ENCODE data around the gene SNRPA1. TPM values are rescaled to one million over a fixed set of nuclear protein-coding genes. Genes with fewer than 3 reads are reported as not detected.

Gene SNRPA1
- total and polyA plus RNA-seq, 2 of the 13 experiments (the other 11 are each of a cell fraction or from before 2014, with no cell fraction given), result 41.2 to 108 TPM

DNA sequence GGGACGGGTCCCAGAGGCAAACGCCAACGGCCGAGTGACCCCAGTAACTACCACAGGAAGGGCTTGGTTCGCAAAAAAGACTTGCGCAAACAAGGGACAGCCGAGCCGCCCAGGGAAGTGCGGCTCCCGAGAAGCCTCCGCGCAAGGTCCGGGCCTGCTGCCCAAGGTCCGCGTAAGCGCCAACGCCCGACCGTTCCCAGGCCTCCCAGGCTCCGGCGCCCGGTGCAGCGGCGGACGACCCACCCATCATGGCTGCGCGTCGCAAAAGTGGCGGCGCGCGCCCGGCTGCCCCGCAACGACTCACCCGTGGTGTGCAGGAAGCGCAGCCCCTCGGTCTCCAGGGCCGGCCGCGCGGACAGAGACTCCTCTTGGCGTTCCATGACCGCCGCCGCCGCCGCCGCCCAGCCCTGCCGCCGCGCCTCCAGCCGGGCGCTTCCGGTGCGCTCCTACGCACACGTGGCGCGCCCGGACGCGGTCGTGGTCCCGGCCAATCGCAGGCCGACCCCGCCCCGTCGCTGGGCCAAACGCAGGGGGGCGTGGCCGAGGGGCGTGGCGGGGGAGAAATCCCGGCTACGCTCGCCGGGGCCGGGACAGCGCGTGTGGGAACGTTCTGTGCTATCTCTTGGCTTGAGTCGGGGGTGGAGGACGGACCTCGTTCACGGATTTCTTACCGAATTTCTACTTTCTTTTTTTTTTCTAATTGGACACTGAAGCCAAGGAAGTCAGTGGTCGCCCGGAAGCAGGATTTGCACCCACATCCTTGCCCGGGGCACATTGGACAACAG is 17.8 kb downstream of the SNRPA1 start, which contains the start of gene SELENOS (continued):
- TF ChIP-seq, protein P1, sequence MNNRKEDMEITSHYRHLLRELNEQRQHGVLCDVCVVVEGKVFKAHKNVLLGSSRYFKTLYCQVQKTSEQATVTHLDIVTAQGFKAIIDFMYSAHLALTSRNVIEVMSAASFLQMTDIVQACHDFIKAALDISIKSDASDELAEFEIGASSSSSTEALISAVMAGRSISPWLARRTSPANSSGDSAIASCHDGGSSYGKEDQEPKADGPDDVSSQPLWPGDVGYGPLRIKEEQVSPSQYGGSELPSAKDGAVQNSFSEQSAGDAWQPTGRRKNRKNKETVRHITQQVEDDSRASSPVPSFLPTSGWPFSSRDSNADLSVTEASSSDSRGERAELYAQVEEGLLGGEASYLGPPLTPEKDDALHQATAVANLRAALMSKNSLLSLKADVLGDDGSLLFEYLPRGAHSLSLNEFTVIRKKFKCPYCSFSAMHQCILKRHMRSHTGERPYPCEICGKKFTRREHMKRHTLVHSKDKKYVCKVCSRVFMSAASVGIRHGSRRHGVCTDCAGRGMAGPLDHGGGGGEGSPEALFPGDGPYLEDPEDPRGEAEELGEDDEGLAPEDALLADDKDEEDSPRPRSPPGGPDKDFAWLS (CRISPR knock-in tag; IDR thresholded peaks at IDR 0.05; ENCODE audit: borderline replicate concordance), result no peak
- TF ChIP-seq ZNF354B (CRISPR knock-in tag; IDR thresholded peaks at IDR 0.05) (no peak), ZSCAN25 (CRISPR knock-in tag; IDR thresholded peaks at IDR 0.05) (no peak), FOXM1 (CRISPR knock-in tag; IDR thresholded peaks at IDR 0.05) (0 out of 2 replicates have a peak, but pooled peaks have one; percentile 49), ONECUT2 (CRISPR knock-in tag; IDR thresholded peaks at IDR 0.05) (no peak), HES4 (CRISPR knock-in tag; IDR thresholded peaks at IDR 0.05; ENCODE audit: borderline replicate concordance) (no peak), ZEB1 (IDR thresholded peaks at IDR 0.05; ENCODE audit: insufficient replicate concordance, low read depth) (no peak), FIP1L1 (IDR thresholded peaks at IDR 0.05; ENCODE audit: borderline replicate concordance, insufficient read depth, low read depth, low read length) (no peak), FOXP1 (IDR thresholded peaks at IDR 0.05) (no peak), FOXP1 (CRISPR knock-in tag; IDR thresholded peaks at IDR 0.05) (no peak), ZNF619 (CRISPR knock-in tag; IDR thresholded peaks at IDR 0.05) (peak; percentile 70; the same call in 1 of the 2 replicates)
- TF ChIP-seq, protein P2, sequence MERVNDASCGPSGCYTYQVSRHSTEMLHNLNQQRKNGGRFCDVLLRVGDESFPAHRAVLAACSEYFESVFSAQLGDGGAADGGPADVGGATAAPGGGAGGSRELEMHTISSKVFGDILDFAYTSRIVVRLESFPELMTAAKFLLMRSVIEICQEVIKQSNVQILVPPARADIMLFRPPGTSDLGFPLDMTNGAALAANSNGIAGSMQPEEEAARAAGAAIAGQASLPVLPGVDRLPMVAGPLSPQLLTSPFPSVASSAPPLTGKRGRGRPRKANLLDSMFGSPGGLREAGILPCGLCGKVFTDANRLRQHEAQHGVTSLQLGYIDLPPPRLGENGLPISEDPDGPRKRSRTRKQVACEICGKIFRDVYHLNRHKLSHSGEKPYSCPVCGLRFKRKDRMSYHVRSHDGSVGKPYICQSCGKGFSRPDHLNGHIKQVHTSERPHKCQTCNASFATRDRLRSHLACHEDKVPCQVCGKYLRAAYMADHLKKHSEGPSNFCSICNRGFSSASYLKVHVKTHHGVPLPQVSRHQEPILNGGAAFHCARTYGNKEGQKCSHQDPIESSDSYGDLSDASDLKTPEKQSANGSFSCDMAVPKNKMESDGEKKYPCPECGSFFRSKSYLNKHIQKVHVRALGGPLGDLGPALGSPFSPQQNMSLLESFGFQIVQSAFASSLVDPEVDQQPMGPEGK (CRISPR knock-in tag; IDR thresholded peaks at IDR 0.05), result no peak
- TF ChIP-seq, protein P3, sequence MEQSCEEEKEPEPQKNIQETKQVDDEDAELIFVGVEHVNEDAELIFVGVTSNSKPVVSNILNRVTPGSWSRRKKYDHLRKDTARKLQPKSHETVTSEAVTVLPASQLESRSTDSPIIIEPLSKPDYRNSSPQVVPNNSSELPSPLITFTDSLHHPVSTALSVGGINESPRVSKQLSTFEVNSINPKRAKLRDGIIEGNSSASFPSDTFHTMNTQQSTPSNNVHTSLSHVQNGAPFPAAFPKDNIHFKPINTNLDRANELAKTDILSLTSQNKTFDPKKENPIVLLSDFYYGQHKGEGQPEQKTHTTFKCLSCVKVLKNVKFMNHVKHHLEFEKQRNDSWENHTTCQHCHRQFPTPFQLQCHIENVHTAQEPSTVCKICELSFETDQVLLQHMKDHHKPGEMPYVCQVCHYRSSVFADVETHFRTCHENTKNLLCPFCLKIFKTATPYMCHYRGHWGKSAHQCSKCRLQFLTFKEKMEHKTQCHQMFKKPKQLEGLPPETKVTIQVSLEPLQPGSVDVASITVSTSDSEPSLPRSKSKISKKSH (CRISPR knock-in tag; IDR thresholded peaks at IDR 0.05; ENCODE audit: borderline replicate concordance), result no peak
- TF ChIP-seq, protein P4, sequence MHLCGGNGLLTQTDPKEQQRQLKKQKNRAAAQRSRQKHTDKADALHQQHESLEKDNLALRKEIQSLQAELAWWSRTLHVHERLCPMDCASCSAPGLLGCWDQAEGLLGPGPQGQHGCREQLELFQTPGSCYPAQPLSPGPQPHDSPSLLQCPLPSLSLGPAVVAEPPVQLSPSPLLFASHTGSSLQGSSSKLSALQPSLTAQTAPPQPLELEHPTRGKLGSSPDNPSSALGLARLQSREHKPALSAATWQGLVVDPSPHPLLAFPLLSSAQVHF (CRISPR knock-in tag; IDR thresholded peaks at IDR 0.05), result no peak
- TF ChIP-seq, protein P5, sequence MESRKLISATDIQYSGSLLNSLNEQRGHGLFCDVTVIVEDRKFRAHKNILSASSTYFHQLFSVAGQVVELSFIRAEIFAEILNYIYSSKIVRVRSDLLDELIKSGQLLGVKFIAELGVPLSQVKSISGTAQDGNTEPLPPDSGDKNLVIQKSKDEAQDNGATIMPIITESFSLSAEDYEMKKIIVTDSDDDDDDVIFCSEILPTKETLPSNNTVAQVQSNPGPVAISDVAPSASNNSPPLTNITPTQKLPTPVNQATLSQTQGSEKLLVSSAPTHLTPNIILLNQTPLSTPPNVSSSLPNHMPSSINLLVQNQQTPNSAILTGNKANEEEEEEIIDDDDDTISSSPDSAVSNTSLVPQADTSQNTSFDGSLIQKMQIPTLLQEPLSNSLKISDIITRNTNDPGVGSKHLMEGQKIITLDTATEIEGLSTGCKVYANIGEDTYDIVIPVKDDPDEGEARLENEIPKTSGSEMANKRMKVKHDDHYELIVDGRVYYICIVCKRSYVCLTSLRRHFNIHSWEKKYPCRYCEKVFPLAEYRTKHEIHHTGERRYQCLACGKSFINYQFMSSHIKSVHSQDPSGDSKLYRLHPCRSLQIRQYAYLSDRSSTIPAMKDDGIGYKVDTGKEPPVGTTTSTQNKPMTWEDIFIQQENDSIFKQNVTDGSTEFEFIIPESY (CRISPR knock-in tag; IDR thresholded peaks at IDR 0.05), result no peak

Data from HepG2 (cell line).